Stimulated activated CD4-positive, alpha-beta T cell treated with anti-CD3 and anti-CD28 coated beads, Interleukin-15, amount 100 ng/mL, for 24 hours (primary cell): ENCODE results near the gene BCL11B.

Experiments
- DNase-seq: peaks from one replicate; pipeline ENCODE4 v3.0.0-alpha.2; 2020

The BCL11B gene

DNA sequence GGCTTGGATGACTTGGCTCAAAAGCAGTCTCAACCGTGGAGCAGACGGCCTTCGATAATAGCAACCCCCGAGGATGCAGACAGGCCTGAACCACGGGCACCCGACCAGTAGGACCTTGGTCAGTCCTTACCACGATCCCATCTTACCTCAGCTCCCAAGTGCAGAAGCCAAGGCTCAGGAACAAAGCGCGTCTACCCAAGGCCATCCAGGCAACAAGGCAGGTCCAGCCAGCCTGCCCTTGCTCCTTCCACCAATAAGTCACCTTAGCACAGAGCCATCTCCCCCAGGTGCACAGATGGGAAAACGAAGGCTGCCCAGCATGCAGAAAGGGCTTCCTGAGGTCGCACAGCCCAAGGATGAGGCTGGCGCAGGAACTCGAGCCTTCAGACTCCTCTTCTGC, 77.3 kb downstream of the BCL11B start:
- no peak for DNase-seq

DNA sequence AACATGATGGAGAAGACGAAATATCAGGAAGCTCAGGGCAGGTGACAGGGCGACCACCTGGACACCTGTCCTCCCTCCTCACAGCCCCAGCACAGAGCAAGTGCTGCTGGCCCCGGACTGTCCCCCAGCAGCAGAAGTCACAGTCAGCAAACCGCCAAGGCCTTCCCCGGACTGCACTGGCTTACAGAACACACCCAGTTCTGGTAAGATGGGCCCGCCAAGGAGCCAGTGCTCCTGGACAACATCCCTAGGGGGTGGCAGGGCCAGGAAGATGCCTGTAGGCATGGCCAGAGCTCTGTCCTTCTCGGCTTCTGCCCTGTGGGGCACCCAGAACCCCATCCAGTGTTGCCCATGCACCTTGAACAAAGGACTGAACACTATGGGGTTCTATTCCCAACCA, 77.9 kb downstream of the BCL11B start:
- DNase-seq = no peak

DNA sequence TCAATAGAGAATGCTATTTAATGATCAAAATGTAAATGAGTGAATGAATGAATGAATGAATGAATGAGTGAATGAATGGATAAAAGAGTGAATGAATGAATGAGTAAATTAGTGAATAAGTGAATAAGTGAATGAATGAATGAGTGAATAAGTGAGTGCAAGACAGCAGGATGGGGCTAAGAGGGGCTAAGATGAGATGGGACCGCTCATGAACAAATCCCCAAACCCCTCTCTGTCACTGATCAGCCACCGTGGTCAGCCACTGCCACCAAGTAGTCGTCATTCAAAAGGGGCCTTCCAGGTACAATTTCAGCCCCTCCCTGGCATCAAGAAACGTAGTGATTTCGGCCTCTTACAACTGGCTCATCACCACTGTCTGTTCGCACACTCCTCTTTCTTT, 79.2 kb downstream of the BCL11B start:
- DNase-seq = no peak

DNA sequence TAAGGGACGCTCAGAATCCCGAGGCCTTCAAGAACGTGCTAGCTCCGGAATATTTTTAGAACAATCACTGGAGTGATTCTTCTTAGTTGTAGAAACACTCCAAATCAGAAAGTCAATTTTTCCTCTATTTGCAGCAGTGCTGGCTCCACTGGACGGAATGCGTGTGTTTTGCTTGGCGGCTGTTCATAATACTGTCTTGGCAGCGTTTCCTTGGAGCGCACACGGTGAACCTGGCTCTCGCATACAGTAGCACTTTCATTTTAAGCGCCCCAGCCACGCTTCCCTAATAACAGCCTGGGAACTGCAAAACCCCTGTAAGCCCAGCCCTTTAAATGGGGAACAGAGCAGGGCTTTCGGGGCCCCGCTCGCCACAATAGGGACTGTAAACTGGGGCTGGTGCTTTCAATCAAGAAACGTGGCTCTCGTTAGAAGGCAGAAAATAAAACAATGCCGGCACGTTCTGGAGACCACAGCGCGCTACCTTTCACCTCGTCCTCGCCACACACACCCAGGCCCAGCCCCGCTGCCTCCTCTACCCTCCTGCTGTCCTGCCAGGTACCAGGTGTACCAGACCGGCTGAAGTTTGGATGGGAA, 79.9 kb downstream of the BCL11B start:
- no peak for DNase-seq

- peak; percentile 16 for DNase-seq
Measured at GRCh38 chr14:99191395-99192027, 80.5 kb downstream of the BCL11B start.

GRCh38 chr14:99190696-99191394, 81.2 kb downstream of the BCL11B start:
- DNase-seq = no peak

GRCh38 chr14:99189201-99189801, 82.7 kb downstream of the BCL11B start:
- peak; percentile 68 for DNase-seq

DNA sequence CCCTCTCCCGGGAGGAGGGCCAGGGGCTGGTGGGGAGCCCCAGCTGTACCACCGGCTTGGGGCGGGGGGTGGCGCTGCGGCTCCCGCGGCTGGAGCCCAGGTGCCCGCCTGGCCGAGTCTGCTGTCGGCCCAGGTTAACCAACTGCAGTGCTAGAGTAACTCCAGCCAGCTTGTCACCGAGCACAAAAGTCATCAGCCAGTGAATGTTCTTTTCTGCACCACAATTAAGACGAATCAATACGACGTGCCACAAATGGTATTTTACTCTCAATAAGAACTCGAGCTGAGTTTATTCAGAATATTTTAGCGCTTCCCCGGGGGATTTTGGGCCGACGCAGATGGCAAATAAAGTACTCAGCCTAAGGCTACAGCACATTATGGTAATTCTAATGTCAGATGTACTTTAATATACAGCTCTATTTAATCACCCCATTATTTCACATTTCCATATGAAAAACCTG, 83.2 kb downstream of the BCL11B start:
- peak; percentile 64 for DNase-seq

GRCh38 chr14:99187858-99188257, 84.1 kb downstream of the BCL11B start:
- peak; percentile 43 for DNase-seq

DNA sequence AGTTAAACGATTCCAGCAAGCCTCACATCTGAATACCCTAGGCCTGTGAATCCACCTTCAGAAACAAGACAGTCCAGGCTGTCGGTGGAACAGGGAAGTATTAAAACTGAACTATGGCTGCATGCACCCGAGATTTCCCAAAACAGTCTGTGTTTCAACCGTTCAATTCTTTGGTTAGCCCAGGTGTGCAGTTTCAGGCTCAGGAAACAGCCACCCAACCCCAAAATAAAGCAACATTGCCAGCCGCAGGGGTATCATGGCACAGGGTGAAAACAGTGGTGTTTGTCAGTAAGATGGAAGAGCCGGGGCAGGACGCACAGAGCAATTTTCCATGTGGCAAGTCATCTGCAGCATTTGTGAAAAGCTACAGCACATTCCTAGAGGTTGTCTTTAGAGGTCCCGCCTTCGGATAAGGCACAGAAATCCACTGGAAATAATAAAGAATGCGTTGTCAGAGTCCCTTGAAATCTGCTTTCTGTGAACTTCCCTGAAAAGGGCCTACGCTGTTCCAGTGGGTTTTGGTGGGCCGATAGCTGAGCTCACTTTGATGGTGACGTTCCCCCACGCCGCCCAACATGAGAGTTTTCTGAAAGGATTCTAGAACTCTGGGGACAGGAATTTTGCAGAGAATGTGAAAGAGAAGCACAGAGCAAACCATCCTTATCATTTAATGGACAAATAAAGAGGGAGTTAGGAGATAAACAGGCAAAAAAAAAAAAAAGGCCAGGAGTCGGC, 84.9 kb downstream of the BCL11B start:
- peak; percentile 37 for DNase-seq

DNA sequence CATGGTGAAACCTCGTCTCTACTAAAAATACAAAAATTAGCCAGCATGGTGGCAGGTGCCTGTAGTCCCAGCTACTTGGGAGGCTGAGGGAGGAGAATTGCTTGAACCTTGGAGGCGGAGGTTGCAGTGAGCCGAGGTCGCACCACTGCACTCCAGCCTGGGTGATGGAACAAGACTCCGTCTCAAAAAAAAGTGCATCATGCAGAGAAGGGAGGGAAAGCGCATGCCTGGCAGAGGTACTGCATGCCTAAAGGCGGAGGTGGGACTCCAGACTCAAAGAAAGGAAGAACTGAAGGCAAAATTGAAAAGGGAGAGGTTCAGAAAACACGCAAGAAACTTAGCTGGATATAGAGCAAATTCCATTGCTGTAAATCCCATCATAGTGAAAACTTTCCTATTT, 85.7 kb downstream of the BCL11B start:
- peak; percentile 19 for DNase-seq

- DNase-seq = peak; percentile 32
Measured at GRCh38 chr14:99185436-99186068, 86.4 kb downstream of the BCL11B start.

GRCh38 chr14:99183716-99184115, 88.3 kb downstream of the BCL11B start:
- DNase-seq = no peak

DNA sequence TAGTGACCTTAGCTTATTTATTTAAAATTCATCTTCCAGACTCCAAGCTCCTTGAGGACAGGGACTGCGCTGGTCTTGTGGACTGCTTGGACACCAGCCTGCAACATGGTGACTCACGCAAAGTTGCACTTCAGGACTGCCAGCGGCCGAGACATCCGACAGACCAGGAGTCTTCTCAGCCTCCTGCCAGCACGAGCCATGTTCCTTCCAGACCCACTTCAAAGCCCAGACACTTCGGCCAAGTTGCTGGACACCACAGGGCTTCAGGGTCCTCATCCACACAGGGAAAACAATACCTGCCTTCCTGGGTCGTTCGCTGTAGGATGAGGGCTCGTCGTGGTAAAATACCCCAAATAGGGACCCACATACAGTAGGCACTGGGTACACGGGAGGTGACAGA, 88.7 kb downstream of the BCL11B start:
- no peak for DNase-seq

DNA sequence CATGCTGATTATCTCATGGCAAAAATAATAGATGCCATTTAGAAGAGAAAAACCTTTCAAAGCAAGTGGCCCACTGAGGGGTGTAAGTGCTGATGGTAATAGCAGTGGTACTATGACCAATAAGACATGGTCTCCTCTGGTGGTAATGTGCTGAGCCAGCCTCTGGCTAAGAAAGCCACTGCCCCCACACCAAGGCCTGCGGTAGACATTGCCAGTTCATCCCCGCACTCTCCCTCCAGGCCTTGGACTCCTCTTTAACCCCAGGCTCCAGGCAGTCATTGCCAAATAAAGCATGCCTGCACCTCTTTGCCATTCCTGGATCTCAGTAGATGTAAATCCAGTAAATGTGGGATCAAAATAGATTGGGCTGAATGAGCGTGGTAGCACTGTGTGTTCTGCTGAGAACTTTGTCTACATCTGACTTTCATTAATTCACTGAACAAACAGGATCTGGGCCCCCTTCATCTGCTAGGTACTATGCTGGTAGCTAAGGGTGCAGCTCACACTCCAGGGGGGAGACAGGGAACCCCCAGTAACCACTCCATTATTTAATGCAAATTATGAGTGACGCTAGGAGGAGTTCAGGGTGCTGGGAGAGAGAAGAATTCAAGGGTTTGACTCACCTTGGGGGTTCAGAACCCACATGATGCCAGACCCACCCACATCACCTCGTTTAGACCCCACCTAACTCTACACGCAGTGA, 89.3 kb downstream of the BCL11B start:
- no peak for DNase-seq

DNA sequence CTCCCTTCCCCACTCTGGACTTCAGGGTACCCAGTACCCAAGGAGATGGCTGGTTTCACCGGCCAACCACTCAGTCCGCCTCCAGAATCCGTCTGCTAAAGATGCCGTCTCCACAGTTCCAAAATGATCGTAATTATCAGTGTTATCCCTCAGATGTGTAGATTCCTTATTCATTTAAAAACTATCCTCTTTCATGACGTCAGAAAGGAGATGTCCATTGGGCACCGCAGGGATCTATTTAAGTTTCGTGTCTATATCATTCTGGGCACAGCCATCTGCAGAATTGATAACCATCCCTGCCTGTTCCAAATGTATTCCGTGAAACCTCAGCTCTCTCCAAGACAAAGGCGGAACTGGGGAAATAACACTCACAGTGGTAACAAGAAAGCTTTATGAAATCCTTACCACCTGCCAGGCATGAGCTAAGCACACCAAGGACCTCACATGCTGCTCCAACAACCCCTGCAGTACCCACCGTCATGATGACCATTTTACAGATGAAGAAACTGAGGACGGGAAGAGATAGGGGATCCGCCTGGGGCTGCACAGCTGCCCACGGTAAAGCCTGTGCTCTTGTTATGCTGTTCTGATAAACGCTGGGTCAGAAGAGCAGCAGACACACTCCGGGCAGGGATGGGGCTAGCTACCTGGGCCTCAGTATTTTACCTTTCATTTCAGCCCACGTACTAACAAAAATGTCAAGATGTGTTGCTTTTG, 90.0 kb downstream of the BCL11B start:
- no peak for DNase-seq

GRCh38 chr14:99181241-99181640, 90.8 kb downstream of the BCL11B start:
- no peak for DNase-seq

DNA sequence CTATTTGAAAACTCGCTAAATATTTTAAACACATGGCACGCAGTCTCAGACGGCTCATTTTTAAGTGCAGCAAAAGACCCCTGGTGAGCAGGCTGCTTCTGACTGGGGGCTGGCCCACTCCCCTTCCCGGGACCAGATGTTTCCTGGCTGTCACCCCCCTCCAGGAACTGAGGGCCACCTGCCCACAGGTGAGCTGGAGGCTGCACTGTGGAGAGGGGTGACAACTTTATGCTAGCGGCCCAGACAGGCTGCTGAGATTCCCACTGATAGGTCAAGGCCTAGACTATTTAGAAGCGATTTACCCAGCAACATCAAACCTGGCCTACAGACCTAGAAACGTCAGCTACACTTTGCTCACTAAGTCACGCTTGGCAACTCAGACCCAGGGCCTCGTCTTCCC, 92.1 kb downstream of the BCL11B start:
- DNase-seq = no peak

DNA sequence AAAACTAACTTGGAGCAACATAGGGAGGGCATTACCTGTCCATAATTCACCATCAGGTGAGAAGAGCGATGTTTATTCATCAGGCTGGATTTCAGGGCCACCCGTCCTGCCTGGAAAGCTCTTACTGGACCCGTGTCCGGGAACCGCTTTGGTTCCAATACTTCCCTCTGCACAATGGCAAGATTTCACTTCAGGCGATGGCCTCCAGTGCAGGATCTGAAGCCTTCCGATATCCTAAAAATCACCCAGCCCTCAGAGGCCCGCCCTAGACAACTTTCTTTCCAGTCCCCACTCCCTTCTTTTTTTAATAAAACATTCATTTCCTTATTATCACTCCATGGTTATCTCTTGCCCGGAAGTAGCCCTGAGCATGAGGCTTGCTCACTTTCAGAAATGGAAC, 92.5 kb downstream of the BCL11B start:
- DNase-seq = no peak

DNA sequence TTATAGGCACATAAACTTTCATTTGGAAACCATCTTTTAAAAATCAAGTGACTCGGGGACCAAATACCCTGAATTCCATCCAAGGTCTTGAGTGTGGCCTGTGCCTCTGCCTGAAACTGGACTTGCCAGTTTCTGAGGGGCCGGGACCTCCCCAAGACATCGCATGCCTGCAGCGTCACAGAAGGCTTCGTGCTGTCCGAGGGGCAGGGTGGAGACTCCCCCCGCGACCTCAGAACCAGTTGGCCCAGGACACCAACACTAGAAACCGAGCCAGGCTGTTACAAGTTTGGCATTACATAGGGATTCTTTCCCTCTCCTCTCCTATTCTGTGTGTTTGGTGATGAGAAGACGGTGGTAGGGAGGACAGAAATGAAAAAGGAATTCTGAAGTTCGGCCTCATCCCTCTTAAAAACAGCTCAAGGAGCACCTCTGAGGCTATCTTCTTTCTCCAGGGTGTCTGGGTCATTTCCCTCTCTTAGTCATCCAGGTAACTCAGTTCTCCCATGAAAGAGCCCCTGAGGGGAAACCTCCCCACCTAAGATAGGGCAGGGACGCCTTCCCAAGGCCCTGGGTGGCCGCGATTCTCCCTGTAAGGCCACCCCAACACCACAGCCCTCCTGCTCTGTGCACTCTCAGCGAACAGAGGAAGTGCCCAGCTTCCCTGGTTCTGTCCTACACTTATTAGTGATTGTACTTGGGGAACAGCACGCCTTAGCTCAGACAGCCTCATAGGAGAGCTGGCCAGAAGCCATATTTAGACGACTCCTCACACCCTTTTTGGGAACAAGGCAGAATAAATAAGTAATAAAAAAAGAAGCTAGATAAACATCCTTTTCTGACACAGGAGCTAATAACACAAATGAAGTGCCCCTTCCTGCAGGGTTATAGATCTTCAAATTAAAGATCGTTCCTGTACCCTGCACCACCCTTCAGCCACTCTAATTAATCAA, 93.8 kb downstream of the BCL11B start:
- DNase-seq = no peak
